ENCODE data around the gene SPECC1L.

SPECC1L gene

GRCh38 chr22:24428751-24429410 lies 158.2 kb downstream of the SPECC1L start:
- H3K4me3 ChIP-seq (ENCODE audit: low read depth, low read length): no peak overlapping the region
- ChIA-PET CTCF (interaction anchor here (1.0 to 3.4 kb wide), 7 partner anchors 12 to 98 kb away, joined by 3 to 23 read pairs (median 5); no protein-coding TSS in a partner anchor), POLR2A (no interaction called here)
- no peak for DNase-seq (ENCODE audit: low read depth, low spot score)
- TF ChIP-seq, protein P1, sequence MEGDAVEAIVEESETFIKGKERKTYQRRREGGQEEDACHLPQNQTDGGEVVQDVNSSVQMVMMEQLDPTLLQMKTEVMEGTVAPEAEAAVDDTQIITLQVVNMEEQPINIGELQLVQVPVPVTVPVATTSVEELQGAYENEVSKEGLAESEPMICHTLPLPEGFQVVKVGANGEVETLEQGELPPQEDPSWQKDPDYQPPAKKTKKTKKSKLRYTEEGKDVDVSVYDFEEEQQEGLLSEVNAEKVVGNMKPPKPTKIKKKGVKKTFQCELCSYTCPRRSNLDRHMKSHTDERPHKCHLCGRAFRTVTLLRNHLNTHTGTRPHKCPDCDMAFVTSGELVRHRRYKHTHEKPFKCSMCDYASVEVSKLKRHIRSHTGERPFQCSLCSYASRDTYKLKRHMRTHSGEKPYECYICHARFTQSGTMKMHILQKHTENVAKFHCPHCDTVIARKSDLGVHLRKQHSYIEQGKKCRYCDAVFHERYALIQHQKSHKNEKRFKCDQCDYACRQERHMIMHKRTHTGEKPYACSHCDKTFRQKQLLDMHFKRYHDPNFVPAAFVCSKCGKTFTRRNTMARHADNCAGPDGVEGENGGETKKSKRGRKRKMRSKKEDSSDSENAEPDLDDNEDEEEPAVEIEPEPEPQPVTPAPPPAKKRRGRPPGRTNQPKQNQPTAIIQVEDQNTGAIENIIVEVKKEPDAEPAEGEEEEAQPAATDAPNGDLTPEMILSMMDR (IDR thresholded peaks at IDR 0.05; ENCODE audit: insufficient read depth, low read length, missing control alignments): no peak

GRCh38 chr22:24429411-24430365 lies 159.1 kb downstream of the SPECC1L start:
- CTCF ChIA-PET: interaction anchor here (0.8 to 1.8 kb wide), 8 partner anchors 8 to 96 kb away, joined by 4 to 10 read pairs (median 4); no protein-coding TSS in a partner anchor
- POLR2A ChIA-PET: no interaction called here
- no peak overlapping the region for H3K4me3 ChIP-seq (ENCODE audit: low read depth, low read length)
- TF ChIP-seq, protein P1 (IDR thresholded peaks at IDR 0.05; ENCODE audit: insufficient read depth, low read length, missing control alignments): no peak
- DNase-seq (ENCODE audit: low read depth, low spot score): no peak

DNA sequence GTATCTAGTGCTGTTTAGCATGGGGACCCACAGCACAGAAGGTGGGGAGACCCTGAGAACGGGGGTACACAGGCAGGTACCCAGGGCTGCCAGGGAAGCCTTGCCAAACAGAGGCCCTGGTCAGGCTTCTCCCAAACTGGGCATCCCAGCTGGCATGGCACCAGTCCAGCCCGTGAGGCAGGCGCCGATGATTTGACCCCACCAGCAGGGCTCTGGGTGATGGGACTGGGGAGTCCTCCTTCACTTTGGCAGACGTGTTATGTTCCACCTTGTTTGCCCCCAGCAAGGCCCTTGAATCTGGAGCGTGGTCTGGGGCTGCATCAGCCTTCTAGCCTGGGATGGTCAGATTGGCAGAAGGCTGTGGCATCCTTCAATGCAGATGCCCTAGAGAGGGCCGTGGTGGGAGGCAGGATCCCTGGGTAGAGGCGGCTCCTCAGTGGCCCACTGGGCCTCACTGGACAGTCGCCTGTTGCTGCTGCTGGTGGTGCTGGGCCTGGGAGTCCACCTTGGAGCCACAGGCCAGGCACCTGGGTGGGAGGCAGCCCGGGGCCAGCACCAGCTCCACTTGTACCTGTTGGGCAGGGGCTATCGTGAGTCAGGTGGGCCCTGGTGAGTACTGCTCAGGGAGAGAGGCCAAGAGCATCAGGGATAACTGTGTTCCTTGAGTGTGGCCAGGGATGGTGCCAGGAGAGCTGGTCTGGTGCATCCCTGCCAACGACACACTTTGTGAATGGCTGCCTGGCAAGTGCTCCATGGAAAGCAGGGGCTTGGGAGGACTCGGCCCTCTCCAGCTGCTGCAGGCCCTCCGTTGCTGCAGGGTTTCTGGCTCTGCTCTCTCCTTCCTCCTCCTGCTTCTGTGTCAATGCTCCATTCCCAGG lies 160.0 kb downstream of the SPECC1L start:
- POLR2A ChIA-PET: no interaction called here
- DNase-seq (ENCODE audit: low read depth, low spot score): no peak
- CTCF ChIA-PET: interaction anchor here (0.9 to 7.9 kb wide), 6 partner anchors 6 to 92 kb away, joined by 3 to 63 read pairs (median 4); no protein-coding TSS in a partner anchor
- TF ChIP-seq, protein P1 (IDR thresholded peaks at IDR 0.05; ENCODE audit: insufficient read depth, low read length, missing control alignments): no peak
- H3K4me3 ChIP-seq (ENCODE audit: low read depth, low read length): no peak overlapping the region

DNA sequence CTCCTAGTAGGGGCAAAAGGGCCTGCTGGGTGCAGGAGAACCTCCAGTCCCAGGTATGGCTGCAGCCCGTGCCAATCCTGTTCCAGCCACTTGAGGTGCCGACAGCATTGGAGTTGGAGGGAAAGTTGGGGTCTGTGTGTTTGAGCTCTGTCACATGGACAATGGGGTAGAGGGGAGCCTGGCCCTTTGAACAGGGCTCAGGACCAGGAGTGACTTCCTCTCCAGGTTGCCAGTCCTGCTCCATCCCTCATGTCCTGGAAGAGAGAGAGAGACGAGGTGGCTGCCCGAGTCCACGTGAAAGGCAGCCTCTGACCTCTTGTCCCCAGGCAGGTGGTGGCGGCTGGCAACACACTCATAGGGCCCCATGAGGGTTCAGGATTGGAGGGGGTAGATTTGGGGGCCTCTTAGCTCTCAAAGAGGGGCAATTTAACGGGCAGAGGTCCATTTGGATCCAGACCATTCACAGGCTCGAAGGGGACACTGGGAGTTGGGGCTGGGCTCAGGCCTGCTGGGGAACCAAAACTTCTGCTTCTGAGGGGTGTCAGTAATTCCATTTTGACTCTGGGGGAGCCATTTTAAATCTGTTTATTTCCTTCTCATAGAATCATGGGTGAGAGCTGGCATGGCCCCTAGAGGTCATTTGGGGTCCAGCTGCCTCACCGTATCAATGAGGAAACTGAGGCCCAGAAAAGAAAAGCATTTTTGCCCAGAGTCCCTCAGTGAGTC lies 160.8 kb downstream of the SPECC1L start:
- TF ChIP-seq, protein P1 (IDR thresholded peaks at IDR 0.05; ENCODE audit: insufficient read depth, low read length, missing control alignments): no peak
- ChIA-PET POLR2A (no interaction called here), CTCF (interaction anchor here (0.6 to 7.9 kb wide), 4 partner anchors 7 to 71 kb away, joined by 3 to 63 read pairs (median 4); no protein-coding TSS in a partner anchor)
- DNase-seq (ENCODE audit: low read depth, low spot score): no peak
- H3K4me3 ChIP-seq (ENCODE audit: low read depth, low read length): no peak overlapping the region

DNA sequence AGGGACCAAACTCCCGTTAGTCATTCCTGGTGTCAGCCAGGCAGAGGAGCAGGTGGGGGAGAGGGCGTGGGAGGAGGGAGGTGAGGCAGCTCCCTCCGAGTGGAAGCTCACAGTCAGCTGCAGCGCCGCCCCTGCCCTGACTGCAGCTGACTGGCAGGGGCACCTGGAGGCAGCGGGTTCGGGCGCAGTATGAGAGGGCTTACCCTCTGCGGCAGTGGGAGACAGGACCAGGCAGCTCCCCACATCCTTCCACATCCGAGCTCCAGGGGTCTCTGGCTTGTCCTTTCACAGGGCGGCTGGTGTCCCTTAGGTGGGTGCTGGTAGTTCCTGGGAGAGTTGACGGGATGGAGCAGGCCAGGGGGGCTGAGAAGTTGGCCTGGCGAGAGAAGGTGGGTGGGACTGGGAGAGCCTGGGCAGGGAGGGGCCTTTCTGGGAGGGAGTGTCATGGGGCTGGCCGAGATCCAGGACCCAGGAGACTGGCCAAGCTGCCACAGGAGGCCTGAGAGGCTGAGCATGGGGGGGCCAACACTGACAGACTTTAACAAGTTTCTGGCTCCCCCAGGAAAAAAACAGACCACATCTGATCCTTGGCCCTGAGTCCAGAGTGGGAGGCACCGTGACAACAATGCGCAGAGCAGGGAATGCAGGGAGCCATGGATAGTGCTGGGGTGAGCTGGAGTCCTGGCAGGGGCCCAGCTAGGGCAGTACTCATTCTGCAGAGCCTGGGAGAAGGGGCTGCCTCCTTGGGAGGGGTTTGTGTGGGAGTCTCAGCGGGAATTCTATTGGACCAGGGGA lies 161.6 kb downstream of the SPECC1L start:
- ChIA-PET CTCF (interaction anchor here (0.8 to 7.9 kb wide), 3 partner anchors 8 to 65 kb away, joined by 3 to 63 read pairs (median 3); no protein-coding TSS in a partner anchor), POLR2A (no interaction called here)
- DNase-seq (ENCODE audit: low read depth, low spot score): no peak
- H3K4me3 ChIP-seq (ENCODE audit: low read depth, low read length): no peak overlapping the region
- TF ChIP-seq, protein P1 (IDR thresholded peaks at IDR 0.05; ENCODE audit: insufficient read depth, low read length, missing control alignments): no peak
